Ishikawa (cell line): Measurements from ENCODE around the gene SGPP2.

Source experiments
- CEBPB ChIP-seq: IDR thresholded peaks from 2 replicates; pipeline ENCODE4 v1.6.1; 2012
- CREB1 ChIP-seq: IDR thresholded peaks from 2 replicates; pipeline ENCODE4 v1.6.1; 2012; ENCODE audit warnings: low read depth
- EGR1 ChIP-seq: IDR thresholded peaks from 2 replicates; pipeline ENCODE4 v1.6.1; 2012
- EP300 ChIP-seq: IDR thresholded peaks from 2 replicates; pipeline ENCODE4 v1.6.1; 2012; ENCODE audit warnings: borderline replicate concordance
- RAD21 ChIP-seq: IDR thresholded peaks from 2 replicates; pipeline ENCODE4 v1.6.1; 2012; ENCODE audit warnings: low read depth
- TAF1 ChIP-seq: IDR thresholded peaks from 2 replicates; pipeline ENCODE4 v1.6.1; 2012; ENCODE audit warnings: low read depth, mild to moderate bottlenecking
- TEAD4 ChIP-seq: IDR thresholded peaks from 2 replicates; pipeline ENCODE4 v1.6.1; 2012
- YY1 ChIP-seq: IDR thresholded peaks from 2 replicates; pipeline ENCODE4 v1.6.1; 2012; ENCODE audit warnings: low read depth
- TF ChIP-seq, protein P1 (sequence below): IDR thresholded peaks from 2 replicates; pipeline ENCODE4 v1.6.1; 2012
- TF ChIP-seq, protein P2 (sequence below): IDR thresholded peaks from 2 replicates; pipeline ENCODE4 v1.6.1; 2012; ENCODE audit warnings: low read depth, mild to moderate bottlenecking

DNA sequence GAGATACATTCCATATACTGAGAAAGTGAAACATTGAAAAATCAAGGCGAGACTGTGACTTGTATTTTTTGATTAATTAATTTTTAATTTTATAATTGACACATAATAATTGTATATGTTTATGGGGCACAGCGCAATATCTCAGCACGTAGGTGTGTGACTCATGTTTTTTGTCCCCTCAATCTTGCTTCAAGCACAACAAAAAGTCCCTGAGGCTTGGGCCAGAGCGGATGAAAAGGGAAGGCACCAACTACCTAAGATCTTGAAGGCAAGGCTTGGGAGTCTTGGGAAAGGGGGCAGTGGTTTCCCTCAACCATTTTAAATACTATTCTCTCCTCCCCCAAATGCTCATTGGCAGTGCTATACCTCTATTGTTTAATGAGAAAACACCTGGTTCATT lies 9.9 kb downstream of the SGPP2 start:
- no peak for TF ChIP-seq CREB1
- TF ChIP-seq EP300: no peak
- TF ChIP-seq, protein P1, sequence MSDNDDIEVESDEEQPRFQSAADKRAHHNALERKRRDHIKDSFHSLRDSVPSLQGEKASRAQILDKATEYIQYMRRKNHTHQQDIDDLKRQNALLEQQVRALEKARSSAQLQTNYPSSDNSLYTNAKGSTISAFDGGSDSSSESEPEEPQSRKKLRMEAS: no peak
- no peak for TF ChIP-seq YY1
- TF ChIP-seq TAF1: no peak
- TF ChIP-seq RAD21: no peak
- no peak for TF ChIP-seq EGR1
- TF ChIP-seq, protein P2, sequence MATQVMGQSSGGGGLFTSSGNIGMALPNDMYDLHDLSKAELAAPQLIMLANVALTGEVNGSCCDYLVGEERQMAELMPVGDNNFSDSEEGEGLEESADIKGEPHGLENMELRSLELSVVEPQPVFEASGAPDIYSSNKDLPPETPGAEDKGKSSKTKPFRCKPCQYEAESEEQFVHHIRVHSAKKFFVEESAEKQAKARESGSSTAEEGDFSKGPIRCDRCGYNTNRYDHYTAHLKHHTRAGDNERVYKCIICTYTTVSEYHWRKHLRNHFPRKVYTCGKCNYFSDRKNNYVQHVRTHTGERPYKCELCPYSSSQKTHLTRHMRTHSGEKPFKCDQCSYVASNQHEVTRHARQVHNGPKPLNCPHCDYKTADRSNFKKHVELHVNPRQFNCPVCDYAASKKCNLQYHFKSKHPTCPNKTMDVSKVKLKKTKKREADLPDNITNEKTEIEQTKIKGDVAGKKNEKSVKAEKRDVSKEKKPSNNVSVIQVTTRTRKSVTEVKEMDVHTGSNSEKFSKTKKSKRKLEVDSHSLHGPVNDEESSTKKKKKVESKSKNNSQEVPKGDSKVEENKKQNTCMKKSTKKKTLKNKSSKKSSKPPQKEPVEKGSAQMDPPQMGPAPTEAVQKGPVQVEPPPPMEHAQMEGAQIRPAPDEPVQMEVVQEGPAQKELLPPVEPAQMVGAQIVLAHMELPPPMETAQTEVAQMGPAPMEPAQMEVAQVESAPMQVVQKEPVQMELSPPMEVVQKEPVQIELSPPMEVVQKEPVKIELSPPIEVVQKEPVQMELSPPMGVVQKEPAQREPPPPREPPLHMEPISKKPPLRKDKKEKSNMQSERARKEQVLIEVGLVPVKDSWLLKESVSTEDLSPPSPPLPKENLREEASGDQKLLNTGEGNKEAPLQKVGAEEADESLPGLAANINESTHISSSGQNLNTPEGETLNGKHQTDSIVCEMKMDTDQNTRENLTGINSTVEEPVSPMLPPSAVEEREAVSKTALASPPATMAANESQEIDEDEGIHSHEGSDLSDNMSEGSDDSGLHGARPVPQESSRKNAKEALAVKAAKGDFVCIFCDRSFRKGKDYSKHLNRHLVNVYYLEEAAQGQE: no peak
- no peak for TF ChIP-seq CEBPB
- no peak for TF ChIP-seq TEAD4
